HG02981 (cell line): ENCODE results near the gene MAGEA2.
"Not testable (repeated sequence)": the region's sequence is repeated elsewhere in the genome, so short reads cannot be mapped to it uniquely, and the experiment has no call there.

Source experiments
- ATAC-seq: cut with Tn5 transposase; IDR thresholded peaks from one replicate; pipeline ENCODE4 v1.9.1; 2021; ENCODE audit warnings: mild to moderate bottlenecking, moderate library complexity; ENCODE audit not compliant: unreplicated experiment

Gene MAGEA2

DNA sequence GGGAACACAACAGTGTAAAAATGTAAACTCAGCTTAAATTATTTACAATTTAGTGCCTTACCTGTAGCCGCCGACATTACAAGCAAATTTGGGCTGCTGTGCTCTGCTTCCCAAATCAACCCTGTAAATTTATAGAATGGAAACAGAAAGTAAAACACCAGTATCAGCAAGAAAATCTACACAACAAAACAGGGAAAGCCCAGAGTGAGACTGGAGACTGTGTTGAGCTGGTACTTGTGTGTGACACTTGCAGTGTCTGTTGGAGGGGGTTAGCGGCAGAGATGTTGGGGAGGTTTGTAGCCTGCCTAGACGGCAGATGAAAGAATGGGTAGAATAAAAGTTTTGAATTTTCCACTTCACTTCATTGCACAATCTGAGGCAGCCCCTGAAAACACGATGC lies 40.4 kb downstream of the MAGEA2 start:
- ATAC-seq: not testable (repeated sequence)

GRCh38 chrX:152709173-152709572 lies 44.5 kb downstream of the MAGEA2 start, which contains the start of gene CSAG2:
Gene CSAG2, minus strand, starts transcription at chrX:152709273. Its CDS starts 161 bp downstream, at chrX:152709112.
- not testable (repeated sequence) for ATAC-seq

- ATAC-seq: not testable (repeated sequence)
These were observed 47.1 kb downstream of the MAGEA2 start for GRCh38 chrX:152706500-152706899.

DNA sequence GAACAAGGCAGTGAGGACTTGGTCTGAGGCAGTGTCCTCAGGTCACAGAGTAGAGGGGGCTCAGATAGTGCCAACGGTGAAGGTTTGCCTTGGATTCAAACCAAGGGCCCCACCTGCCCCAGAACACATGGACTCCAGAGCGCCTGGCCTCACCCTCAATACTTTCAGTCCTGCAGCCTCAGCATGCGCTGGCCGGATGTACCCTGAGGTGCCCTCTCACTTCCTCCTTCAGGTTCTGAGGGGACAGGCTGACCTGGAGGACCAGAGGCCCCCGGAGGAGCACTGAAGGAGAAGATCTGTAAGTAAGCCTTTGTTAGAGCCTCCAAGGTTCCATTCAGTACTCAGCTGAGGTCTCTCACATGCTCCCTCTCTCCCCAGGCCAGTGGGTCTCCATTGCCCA lies 53.3 kb downstream of the MAGEA2 start:
- not testable (repeated sequence) for ATAC-seq
